Mesenchymal stem cell (in vitro differentiated cells and primary cell): ENCODE measurements around the gene FMN1.

Experiments
- DNase-seq: peaks from one replicate; pipeline ENCODE4 v3.0.0-alpha.2; 2013
- H2AFZ ChIP-seq: one replicate; pipeline ENCODE4 v1.6.1; 2013; ENCODE audit warnings: low read depth, mild to moderate bottlenecking, control low read depth, inconsistent platforms, low read length, moderate library complexity
- H2AK5ac ChIP-seq: 2 replicates; pipeline ENCODE4 v1.6.1; 2013; ENCODE audit warnings: low read length, moderate library complexity, mild to moderate bottlenecking, inconsistent platforms; ENCODE audit not compliant: severe bottlenecking
- H2BK120ac ChIP-seq: one replicate; pipeline ENCODE4 v1.6.1; 2013; ENCODE audit warnings: low read depth, mild to moderate bottlenecking, inconsistent platforms, low read length, moderate library complexity
- H2BK12ac ChIP-seq, 2 experiments: one replicate each; pipeline ENCODE4 v1.6.1; 2013; ENCODE audit warnings: inconsistent platforms in 2 of 2, low read length in 2 of 2, mild to moderate bottlenecking in 2 of 2, moderate library complexity in 2 of 2, control low read depth in 1 of 2
- H2BK15ac ChIP-seq: one replicate; pipeline ENCODE4 v1.6.1; 2013; ENCODE audit warnings: mild to moderate bottlenecking, low read depth, inconsistent platforms; ENCODE audit not compliant: poor library complexity, severe bottlenecking
- H2BK5ac ChIP-seq: 2 replicates; pipeline ENCODE4 v1.6.1; 2013; ENCODE audit warnings: low read depth, mild to moderate bottlenecking, low read length, control low read depth, inconsistent platforms; ENCODE audit not compliant: poor library complexity, severe bottlenecking
- H3K14ac ChIP-seq, 2 experiments: one replicate each; pipeline ENCODE4 v1.6.1; 2013; ENCODE audit warnings: inconsistent platforms in 2 of 2, low read length in 2 of 2, control low read depth in 1 of 2, mild to moderate bottlenecking in 1 of 2, moderate library complexity in 1 of 2
- H3K18ac ChIP-seq, 2 experiments: one replicate each; pipeline ENCODE4 v1.6.1; 2013; ENCODE audit warnings: inconsistent platforms in 2 of 2, low read length in 2 of 2, control low read depth in 1 of 2, low read depth in 1 of 2, mild to moderate bottlenecking in 1 of 2
- H3K23ac ChIP-seq, 2 experiments: one replicate each; pipeline ENCODE4 v1.6.1; 2013; ENCODE audit warnings: inconsistent platforms in 2 of 2, low read length in 2 of 2, mild to moderate bottlenecking in 2 of 2, moderate library complexity in 2 of 2, control low read depth in 1 of 2
- H3K27ac ChIP-seq: 2 replicates; pipeline ENCODE4 v1.5.1; 2013; ENCODE audit warnings: mild to moderate bottlenecking, moderate library complexity, low read length, control low read depth, inconsistent platforms; ENCODE audit not compliant: poor library complexity, severe bottlenecking
- H3K27me3 ChIP-seq, 2 experiments: 2 replicates each; pipeline versions ENCODE4 v1.6.1 to v1.7.0; 2013; ENCODE audit warnings: low read length in 2 of 2, mild to moderate bottlenecking in 2 of 2, moderate library complexity in 2 of 2, control low read depth in 1 of 2, inconsistent platforms in 1 of 2; ENCODE audit not compliant: control insufficient read depth in 1 of 2, insufficient read depth in 1 of 2
- H3K36me3 ChIP-seq, 2 experiments: 2 replicates each; pipeline versions ENCODE4 v1.6.1 to v1.7.0; 2013; ENCODE audit warnings: low read length in 2 of 2, control low read depth in 1 of 2, inconsistent platforms in 1 of 2, low read depth in 1 of 2, mild to moderate bottlenecking in 1 of 2; ENCODE audit not compliant: insufficient read depth in 2 of 2, control insufficient read depth in 1 of 2
- H3K4ac ChIP-seq, 2 experiments: one replicate each; pipeline ENCODE4 v1.6.1; 2013; ENCODE audit warnings: inconsistent platforms in 2 of 2, low read length in 2 of 2, mild to moderate bottlenecking in 2 of 2, moderate library complexity in 2 of 2, control low read depth in 1 of 2, low read depth in 1 of 2
- H3K4me1 ChIP-seq: 2 replicates; pipeline ENCODE4 v1.6.1; 2013; ENCODE audit warnings: low read depth, low read length, control low read depth; ENCODE audit not compliant: control insufficient read depth, insufficient read depth
- H3K4me2 ChIP-seq: 2 replicates; pipeline ENCODE4 v1.6.1; 2013; ENCODE audit warnings: low read length, mild to moderate bottlenecking, inconsistent platforms; ENCODE audit not compliant: poor library complexity, severe bottlenecking
- H3K4me3 ChIP-seq, 2 experiments: 2 replicates each; pipeline versions ENCODE4 v1.5.1 to v1.7.0; 2013; ENCODE audit warnings: low read length in 2 of 2, mild to moderate bottlenecking in 2 of 2, control low read depth in 1 of 2, low read depth in 1 of 2; ENCODE audit not compliant: insufficient read depth in 1 of 2
- H3K79me1 ChIP-seq: replicated peaks from 2 replicates; pipeline ENCODE4 v1.6.1; 2013; ENCODE audit warnings: mild to moderate bottlenecking, control low read depth, low read length, inconsistent platforms; ENCODE audit not compliant: poor library complexity, severe bottlenecking
- H3K9ac ChIP-seq: 2 replicates; pipeline ENCODE4 v1.7.0; 2013; ENCODE audit warnings: mild to moderate bottlenecking, low read length, moderate library complexity
- H3K9me3 ChIP-seq: 2 replicates; pipeline ENCODE4 v1.7.0; 2013; ENCODE audit warnings: mild to moderate bottlenecking, low read length; ENCODE audit not compliant: control insufficient read depth
- H4K8ac ChIP-seq: one replicate; pipeline ENCODE4 v1.6.1; 2013; ENCODE audit warnings: inconsistent platforms, mild to moderate bottlenecking, low read length, moderate library complexity
- H4K91ac ChIP-seq: one replicate; pipeline ENCODE4 v1.6.1; 2013; ENCODE audit warnings: mild to moderate bottlenecking, low read length, inconsistent platforms
- WGBS: methylation state at CpG from one replicate; pipeline ENCODE4 v1.1.7; 2013; ENCODE audit warnings: mixed read lengths; 5-methylcytosine and 5-hydroxymethylcytosine counted together

Gene FMN1

GRCh38 chr15:32831485-32831884 lies 363.0 kb downstream of the FMN1 start:
- DNase-seq: no peak
- Histone ChIP-seq H3K27me3 (no peaks in the 10 kb centered on the region), H2BK12ac (peak overlapping the region in 1 of 2 experiments; percentile 90), H3K9ac (no peak overlapping the region), H2AK5ac (peak overlapping the region; percentile 35), H2BK120ac (no peak overlapping the region), H4K8ac (no peak overlapping the region), H4K91ac (no peak overlapping the region), H3K79me1 (no peaks in the 10 kb centered on the region), H3K14ac (peak overlapping the region in 1 of 2 experiments; percentile 77), H3K36me3 (no peaks in the 10 kb centered on the region), H3K4me3 (no peak overlapping the region), H2BK15ac (peak overlapping the region; percentile 0), H3K18ac (peak overlapping the region in 1 of 2 experiments; percentile 51), H2BK5ac (no peak overlapping the region), H3K27ac (no peak overlapping the region), H3K9me3 (no peaks in the 10 kb centered on the region), H3K23ac (peak overlapping the region in 1 of 2 experiments; percentile 68), H3K4me2 (no peak overlapping the region), H3K4ac (no peak overlapping the region), H3K4me1 (peaks cover 2% of the 10 kb centered on the region), H2AFZ (no peak overlapping the region)
- 62% methylated on average over 1 of the region's 1 CpG for WGBS

- Histone ChIP-seq H3K4me3 (no peak overlapping the region), H3K4ac (no peak overlapping the region), H3K9me3 (no peaks in the 10 kb centered on the region), H4K8ac (no peak overlapping the region), H2AFZ (no peak overlapping the region), H3K23ac (no peak overlapping the region), H3K27ac (no peak overlapping the region), H4K91ac (no peak overlapping the region), H2BK120ac (no peak overlapping the region), H2BK15ac (no peak overlapping the region), H3K79me1 (no peaks in the 10 kb centered on the region), H2BK12ac (no peak overlapping the region), H2AK5ac (no peak overlapping the region), H2BK5ac (no peak overlapping the region), H3K27me3 (peaks cover 0 to 4% of the 10 kb centered on the region in 2 experiments), H3K4me2 (no peak overlapping the region), H3K36me3 (no peaks in the 10 kb centered on the region), H3K14ac (no peak overlapping the region), H3K4me1 (peaks cover 2% of the 10 kb centered on the region), H3K18ac (no peak overlapping the region), H3K9ac (no peak overlapping the region)
- DNase-seq: no peak
- no CpG with 5 or more reads among the region's 1 CpG for WGBS
Measured at GRCh38 chr15:32830241-32830640, 364.3 kb downstream of the FMN1 start.

DNA sequence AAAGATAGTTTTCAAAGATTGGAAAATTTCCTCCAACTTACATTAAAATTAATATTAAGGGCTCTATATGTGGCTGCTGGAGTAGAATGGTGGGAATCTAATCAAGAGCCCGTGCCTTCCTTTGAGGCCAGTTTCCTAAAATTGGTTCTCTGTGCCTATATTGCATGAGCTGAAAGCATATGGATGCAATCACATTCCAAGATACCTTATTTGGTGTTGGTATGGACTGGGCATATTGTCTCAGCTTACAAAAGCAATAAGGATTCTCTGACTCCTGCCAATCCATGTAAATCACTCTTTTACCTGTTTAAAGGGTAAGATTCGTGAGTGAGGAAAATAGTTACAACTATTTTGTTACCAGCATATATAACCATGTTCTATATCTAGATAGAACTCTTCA lies 365.1 kb downstream of the FMN1 start:
- Histone ChIP-seq H3K36me3 (no peaks in the 10 kb centered on the region), H2BK12ac (peak overlapping the region in 1 of 2 experiments; percentile 77), H2AFZ (no peak overlapping the region), H3K79me1 (no peaks in the 10 kb centered on the region), H3K14ac (no peak overlapping the region), H3K23ac (no peak overlapping the region), H3K4ac (no peak overlapping the region), H3K4me2 (no peak overlapping the region), H2AK5ac (peak overlapping the region; percentile 28), H3K4me3 (no peak overlapping the region), H2BK15ac (no peak overlapping the region), H4K8ac (no peak overlapping the region), H3K4me1 (peaks cover 3% of the 10 kb centered on the region), H3K9me3 (no peaks in the 10 kb centered on the region), H3K27ac (no peak overlapping the region), H2BK120ac (no peak overlapping the region), H4K91ac (no peak overlapping the region), H3K27me3 (peaks cover 0 to 4% of the 10 kb centered on the region in 2 experiments), H3K9ac (peak overlapping the region; percentile 72), H3K18ac (no peak overlapping the region), H2BK5ac (no peak overlapping the region)
- WGBS: 90% methylated on average over 1 of the region's 2 CpGs
- no peak for DNase-seq

- Histone ChIP-seq H3K79me1 (no peaks in the 10 kb centered on the region), H4K91ac (no peak overlapping the region), H3K18ac (no peak overlapping the region), H3K4ac (no peak overlapping the region), H3K14ac (no peak overlapping the region), H2AK5ac (no peak overlapping the region), H3K27ac (peak overlapping the region; percentile 64), H3K36me3 (no peaks in the 10 kb centered on the region), H2BK5ac (no peak overlapping the region), H3K27me3 (peaks cover 0 to 4% of the 10 kb centered on the region in 2 experiments), H2BK12ac (no peak overlapping the region), H3K23ac (no peak overlapping the region), H3K4me3 (peak overlapping the region in 1 of 2 experiments; percentile 43), H4K8ac (no peak overlapping the region), H3K4me1 (peaks cover 8% of the 10 kb centered on the region), H2BK15ac (no peak overlapping the region), H3K9me3 (no peaks in the 10 kb centered on the region), H3K9ac (peak overlapping the region; percentile 72), H3K4me2 (no peak overlapping the region), H2AFZ (no peak overlapping the region), H2BK120ac (no peak overlapping the region)
- WGBS: no CpG with 5 or more reads among the region's 6 CpGs
- peak; percentile 91 for DNase-seq
Measured at GRCh38 chr15:32828507-32829186, 365.9 kb downstream of the FMN1 start.
